Measurements from ENCODE around the gene TEX28.

The TEX28 gene

DNA sequence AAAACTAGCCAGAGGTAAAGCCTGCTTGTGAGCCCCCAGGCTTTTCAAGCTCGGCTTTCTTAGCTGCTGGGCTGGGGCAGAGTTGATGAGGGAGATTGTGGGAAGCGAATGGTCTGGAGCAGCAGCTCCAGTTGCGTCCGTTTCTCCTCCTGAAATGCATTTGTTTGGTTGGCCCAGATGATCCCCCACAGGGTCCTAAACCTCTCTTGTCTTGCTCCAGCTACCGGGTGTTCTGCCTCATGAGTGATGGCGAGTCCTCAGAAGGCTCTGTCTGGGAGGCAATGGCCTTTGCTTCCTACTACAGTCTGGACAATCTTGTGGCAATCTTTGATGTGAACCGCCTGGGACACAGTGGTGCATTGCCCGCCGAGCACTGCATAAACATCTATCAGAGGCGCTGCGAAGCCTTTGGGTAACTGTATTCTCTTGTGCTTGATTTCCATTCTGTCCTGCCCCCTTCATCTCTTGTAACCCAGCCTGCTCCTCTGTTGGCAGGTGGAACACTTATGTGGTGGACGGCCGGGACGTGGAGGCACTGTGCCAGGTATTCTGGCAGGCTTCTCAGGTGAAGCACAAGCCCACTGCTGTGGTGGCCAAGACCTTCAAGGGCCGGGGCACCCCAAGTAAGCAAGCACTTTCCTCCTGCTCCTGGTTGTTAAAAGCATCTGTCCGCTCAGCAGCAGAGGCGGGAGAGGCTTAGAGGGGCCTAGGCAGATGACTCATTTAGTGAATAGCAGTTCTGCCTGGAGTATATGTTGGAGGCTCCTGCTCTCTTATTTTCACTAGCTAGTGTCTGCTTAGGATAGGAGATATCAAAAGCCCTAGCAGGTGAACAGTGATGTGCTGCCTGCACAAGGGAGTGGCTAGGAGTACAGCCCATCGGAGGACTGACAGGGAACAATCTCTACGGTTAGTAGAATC lies 16.0 kb upstream of the TEX28 start:
- Histone ChIP-seq H3K79me2 (ENCODE audit: low read length) (no peaks in the 10 kb centered on the region), H3K4me1 (ENCODE audit: low read length) (peaks cover 12% of the 10 kb centered on the region), H3K36me3 (replicated peaks; ENCODE audit: low read depth, low read length) (no peaks in the 10 kb centered on the region), H3K27ac (ENCODE audit: low read length) (no peak overlapping the region), H3K9ac (ENCODE audit: low read length) (no peak overlapping the region), H4K20me1 (ENCODE audit: insufficient read depth, low read length) (no peaks in the 10 kb centered on the region), H3K27me3 (ENCODE audit: low read depth, low read length) (no peaks in the 10 kb centered on the region), H3K4me3 (ENCODE audit: low read length) (no peak overlapping the region), H2AFZ (ENCODE audit: low read depth, low read length) (no peak overlapping the region), H3K9me3 (ENCODE audit: insufficient read depth, low read length) (no peaks in the 10 kb centered on the region), H3K4me2 (ENCODE audit: low read length) (no peak overlapping the region)
- TF ChIP-seq, protein P1, sequence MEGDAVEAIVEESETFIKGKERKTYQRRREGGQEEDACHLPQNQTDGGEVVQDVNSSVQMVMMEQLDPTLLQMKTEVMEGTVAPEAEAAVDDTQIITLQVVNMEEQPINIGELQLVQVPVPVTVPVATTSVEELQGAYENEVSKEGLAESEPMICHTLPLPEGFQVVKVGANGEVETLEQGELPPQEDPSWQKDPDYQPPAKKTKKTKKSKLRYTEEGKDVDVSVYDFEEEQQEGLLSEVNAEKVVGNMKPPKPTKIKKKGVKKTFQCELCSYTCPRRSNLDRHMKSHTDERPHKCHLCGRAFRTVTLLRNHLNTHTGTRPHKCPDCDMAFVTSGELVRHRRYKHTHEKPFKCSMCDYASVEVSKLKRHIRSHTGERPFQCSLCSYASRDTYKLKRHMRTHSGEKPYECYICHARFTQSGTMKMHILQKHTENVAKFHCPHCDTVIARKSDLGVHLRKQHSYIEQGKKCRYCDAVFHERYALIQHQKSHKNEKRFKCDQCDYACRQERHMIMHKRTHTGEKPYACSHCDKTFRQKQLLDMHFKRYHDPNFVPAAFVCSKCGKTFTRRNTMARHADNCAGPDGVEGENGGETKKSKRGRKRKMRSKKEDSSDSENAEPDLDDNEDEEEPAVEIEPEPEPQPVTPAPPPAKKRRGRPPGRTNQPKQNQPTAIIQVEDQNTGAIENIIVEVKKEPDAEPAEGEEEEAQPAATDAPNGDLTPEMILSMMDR (IDR thresholded peaks at IDR 0.05; ENCODE audit: low read depth, low read length): no peak
- no peak for TF ChIP-seq EZH2phosphoT487 (IDR thresholded peaks at IDR 0.05; ENCODE audit: low read depth)

DNA sequence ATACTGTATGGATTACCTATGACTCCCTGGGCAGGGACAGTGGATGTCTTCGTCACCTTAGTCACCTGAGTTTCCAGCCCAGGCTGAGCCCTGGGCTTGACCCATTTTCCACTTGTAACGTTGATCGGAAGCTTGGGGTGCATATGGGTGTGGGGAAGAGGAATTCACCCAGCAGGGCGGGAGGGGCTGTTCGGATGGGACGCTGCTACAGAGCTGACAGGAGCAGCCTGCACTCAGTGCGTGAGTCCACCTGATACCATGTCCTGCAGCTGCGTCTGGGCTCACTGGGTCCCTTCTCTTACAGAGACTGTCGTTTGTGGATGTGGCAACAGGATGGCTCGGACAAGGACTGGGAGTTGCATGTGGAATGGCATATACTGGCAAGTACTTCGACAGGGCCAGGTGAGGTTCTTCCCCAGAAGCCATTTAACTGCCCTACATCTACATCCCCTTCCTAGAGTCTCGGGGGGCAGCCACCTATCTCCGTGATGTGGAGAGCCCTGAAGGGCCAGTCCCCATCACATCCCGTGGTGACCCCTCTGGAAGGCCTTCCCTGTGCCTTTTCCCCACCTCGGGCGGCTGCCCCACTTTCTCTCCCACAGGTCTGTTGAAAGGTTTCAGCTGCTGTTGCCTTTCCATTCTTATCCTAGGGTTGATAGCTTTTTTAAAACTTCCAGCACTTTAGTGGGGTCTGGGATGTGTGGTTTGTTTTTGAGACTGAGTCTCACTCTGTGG lies 14.3 kb upstream of the TEX28 start:
- Histone ChIP-seq H3K27me3 (ENCODE audit: low read depth, low read length) (no peaks in the 10 kb centered on the region), H3K9ac (ENCODE audit: low read length) (no peak overlapping the region), H2AFZ (ENCODE audit: low read depth, low read length) (no peak overlapping the region), H3K9me3 (ENCODE audit: insufficient read depth, low read length) (no peaks in the 10 kb centered on the region), H3K36me3 (replicated peaks; ENCODE audit: low read depth, low read length) (no peaks in the 10 kb centered on the region), H3K4me2 (ENCODE audit: low read length) (no peak overlapping the region), H3K4me1 (ENCODE audit: low read length) (peaks cover 17% of the 10 kb centered on the region), H3K79me2 (ENCODE audit: low read length) (no peaks in the 10 kb centered on the region), H3K27ac (ENCODE audit: low read length) (no peak overlapping the region), H3K4me3 (ENCODE audit: low read length) (no peak overlapping the region), H4K20me1 (ENCODE audit: insufficient read depth, low read length) (no peaks in the 10 kb centered on the region)
- TF ChIP-seq, protein P1 (IDR thresholded peaks at IDR 0.05; ENCODE audit: low read depth, low read length): no peak
- no peak for TF ChIP-seq EZH2phosphoT487 (IDR thresholded peaks at IDR 0.05; ENCODE audit: low read depth)

DNA sequence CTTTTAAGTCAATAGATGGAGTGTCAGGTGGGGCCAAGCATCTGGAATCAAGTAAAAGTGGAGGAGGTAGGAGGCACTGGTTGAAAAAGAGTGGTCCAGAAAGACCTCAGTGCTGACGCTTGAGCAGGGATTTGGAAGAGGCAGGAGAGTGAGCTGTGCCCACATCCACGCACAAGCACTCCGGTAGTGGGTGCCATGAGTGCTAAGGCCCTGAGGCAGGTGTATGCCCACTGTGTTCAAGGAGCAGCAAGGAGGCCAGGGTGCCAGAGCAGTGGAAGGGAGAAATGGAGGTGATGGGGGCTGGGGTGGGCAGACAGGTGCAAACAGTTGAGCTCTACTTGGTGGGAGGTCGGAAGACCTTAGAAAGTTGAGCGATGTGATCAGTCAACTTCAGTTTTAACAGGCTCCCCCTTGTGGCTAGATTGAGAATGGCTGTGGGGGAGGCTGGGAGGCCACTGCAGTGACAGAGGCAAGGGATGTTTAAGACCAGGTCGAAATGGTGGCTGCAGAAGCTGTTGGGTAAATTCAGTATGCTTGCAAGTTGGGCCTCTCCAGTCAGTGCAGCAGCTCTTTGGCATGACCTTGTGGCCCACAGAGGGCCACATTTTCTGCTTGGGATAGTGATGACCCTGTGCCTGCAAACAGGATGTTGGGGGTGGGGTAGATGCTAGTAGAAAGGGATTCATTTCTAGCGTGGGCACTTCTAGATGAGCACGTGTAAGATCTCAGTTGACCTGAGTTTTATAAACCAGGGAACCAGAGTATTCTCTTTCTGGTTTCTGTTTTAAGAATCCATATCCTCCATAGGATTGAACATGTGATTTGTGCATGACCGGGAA lies 13.4 kb upstream of the TEX28 start:
- TF ChIP-seq EZH2phosphoT487 (IDR thresholded peaks at IDR 0.05; ENCODE audit: low read depth): no peak
- TF ChIP-seq, protein P1 (IDR thresholded peaks at IDR 0.05; ENCODE audit: low read depth, low read length): peak; percentile 64
- no peak overlapping the region for H3K4me3 ChIP-seq (ENCODE audit: low read length)
- H3K79me2 ChIP-seq (ENCODE audit: low read length): no peaks in the 10 kb centered on the region
- H3K36me3 ChIP-seq (replicated peaks; ENCODE audit: low read depth, low read length): no peaks in the 10 kb centered on the region
- no peaks in the 10 kb centered on the region for H4K20me1 ChIP-seq (ENCODE audit: insufficient read depth, low read length)
- no peaks in the 10 kb centered on the region for H3K27me3 ChIP-seq (ENCODE audit: low read depth, low read length)
- H3K9ac ChIP-seq (ENCODE audit: low read length): no peak overlapping the region
- H2AFZ ChIP-seq (ENCODE audit: low read depth, low read length): no peak overlapping the region
- no peak overlapping the region for H3K27ac ChIP-seq (ENCODE audit: low read length)
- H3K4me2 ChIP-seq (ENCODE audit: low read length): no peak overlapping the region
- H3K9me3 ChIP-seq (ENCODE audit: insufficient read depth, low read length): no peaks in the 10 kb centered on the region
- peaks cover 17% of the 10 kb centered on the region for H3K4me1 ChIP-seq (ENCODE audit: low read length)

Data from OCI-LY3 (cell line).